CD4-positive, CD25-positive, alpha-beta regulatory T cell (primary cell): ENCODE data around the gene FOXP2. TPM values are rescaled to one million over a fixed set of nuclear protein-coding genes. Genes with fewer than 3 reads are reported as not detected.
"Not testable (repeated sequence)": the region's sequence is repeated elsewhere in the genome, so short reads cannot be mapped to it uniquely, and the experiment has no call there.

Source experiments
- ATAC-seq, 2 donors: fragments of 150-1000 bp; cut with Tn5 transposase; one replicate each; pipeline ENCODE4 v1.10.0; 2021; ENCODE audit warnings: low read depth in 2 of 2, moderate number of reproducible peaks in 2 of 2, moderate library complexity in 1 of 2
- DNase-seq, 3 donors: peaks; one replicate each; pipeline versions ENCODE4 v3.0.0 to v3.0.0-alpha.2; 2012 to 2022; ENCODE audit warnings: mixed read lengths in 1 of 3
- H3K27ac ChIP-seq: one replicate; pipeline ENCODE4 v1.7.0; 2013; ENCODE audit warnings: mild to moderate bottlenecking, low read length; ENCODE audit not compliant: insufficient read depth, poor library complexity, severe bottlenecking
- H3K27me3 ChIP-seq: one replicate; pipeline ENCODE4 v1.7.0; 2013; ENCODE audit warnings: low read length; ENCODE audit not compliant: control insufficient read depth, insufficient read depth
- H3K36me3 ChIP-seq: one replicate; pipeline ENCODE4 v1.7.0; 2013; ENCODE audit warnings: mild to moderate bottlenecking, low read length, moderate library complexity; ENCODE audit not compliant: control insufficient read depth, insufficient read depth
- H3K4me1 ChIP-seq: 2 replicates; pipeline ENCODE4 v1.7.0; 2013; ENCODE audit warnings: mild to moderate bottlenecking, low read length; ENCODE audit not compliant: insufficient read depth, control insufficient read depth, poor library complexity, severe bottlenecking
- H3K4me3 ChIP-seq: one replicate; pipeline ENCODE4 v1.7.0; 2013; ENCODE audit warnings: low read depth, mild to moderate bottlenecking, low read length, moderate library complexity
- H3K9me3 ChIP-seq, 2 experiments: 1 replicate in 1 of 2; 2 replicates in 1 of 2; pipeline ENCODE4 v1.7.0; 2013; ENCODE audit warnings: low read length in 2 of 2, mild to moderate bottlenecking in 1 of 2, moderate library complexity in 1 of 2; ENCODE audit not compliant: control insufficient read depth in 2 of 2
- H3K27ac Mint-ChIP-seq, 3 donors: one replicate each; pipeline ENCODE4 v1.8.0; 2020 to 2022; ENCODE audit warnings: mild to moderate bottlenecking in 3 of 3, mixed read lengths in 3 of 3, moderate library complexity in 2 of 3
- H3K27me3 Mint-ChIP-seq: one replicate; pipeline ENCODE4 v1.8.0; 2022; ENCODE audit warnings: mild to moderate bottlenecking, mixed read lengths
- H3K36me3 Mint-ChIP-seq: one replicate; pipeline ENCODE4 v1.8.0; 2020; ENCODE audit warnings: mixed read lengths
- H3K4me1 Mint-ChIP-seq, 4 donors: one replicate each; pipeline ENCODE4 v1.8.0; 2020 to 2022; ENCODE audit warnings: mixed read lengths in 4 of 4, mild to moderate bottlenecking in 1 of 4
- H3K4me3 Mint-ChIP-seq, 4 donors: one replicate each; pipeline ENCODE4 v1.8.0; 2020 to 2022; ENCODE audit warnings: mild to moderate bottlenecking in 4 of 4, mixed read lengths in 4 of 4, moderate library complexity in 3 of 4
- H3K9me3 Mint-ChIP-seq, 7 donors: one replicate each; pipeline ENCODE4 v1.8.0; 2020 to 2022; ENCODE audit warnings: mixed read lengths in 7 of 7, mild to moderate bottlenecking in 3 of 7, moderate library complexity in 2 of 7
- polyA plus RNA-seq, 4 donors: library from polyadenylated mRNA; unstranded; fragments of 300-500 nt; fragmentation: Illumina TruSeq; gene quantifications; one replicate each; pipeline ENCODE4 v1.2.3, GENCODE V29; 2021
- total RNA-seq: library from RNA; stranded (reverse); gene quantifications from one replicate; pipeline ENCODE4 v1.2.3, GENCODE V29; 2022

FOXP2 gene
- total RNA-seq (not detected), polyA plus RNA-seq (not detected)

DNA sequence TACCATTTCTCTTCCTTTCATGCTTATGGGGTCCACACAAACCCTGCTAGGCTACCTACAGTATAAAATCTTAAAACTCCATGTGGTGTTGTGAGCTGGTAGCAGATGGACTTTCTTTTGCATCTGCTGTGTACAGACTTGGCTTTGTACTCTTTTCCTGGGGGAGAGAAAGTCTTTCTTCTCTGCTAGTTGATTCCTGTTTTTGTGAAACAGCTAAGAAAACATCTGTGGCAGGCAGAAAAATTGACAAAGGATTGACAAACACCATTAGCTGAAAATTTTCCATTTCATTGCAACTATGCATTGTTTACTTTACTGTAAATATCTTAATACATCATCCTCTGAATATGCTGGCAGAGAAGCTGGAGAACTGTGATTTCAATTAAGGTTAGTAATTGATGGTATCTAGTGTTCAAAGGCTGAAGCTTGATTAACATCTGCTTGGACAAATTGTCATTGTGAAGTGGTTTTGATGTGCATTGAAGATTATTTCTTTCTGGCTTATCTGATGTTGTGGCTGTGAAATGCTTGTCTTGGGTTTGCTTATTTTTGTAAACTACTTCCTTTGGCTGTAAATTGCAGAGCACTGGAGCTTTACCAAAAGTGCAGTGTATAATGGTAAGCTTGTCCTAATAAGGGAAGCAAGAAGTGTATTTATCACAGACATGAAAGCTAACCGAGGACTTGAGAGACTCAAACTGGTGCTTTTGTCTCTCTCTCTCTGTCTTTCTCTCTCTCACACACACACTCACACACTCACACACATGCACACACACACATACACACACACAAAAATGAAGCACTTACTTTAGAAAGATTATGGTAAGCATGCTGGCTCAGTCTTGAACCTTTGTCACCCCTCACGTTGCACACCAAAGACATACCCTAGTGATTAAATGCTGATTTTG, at the start of gene FOXP2:
FOXP2 (plus strand) TSS at position 660 of the 908 bp plus-strand sequence. CDS start 11,697 bp downstream, outside the sequence.
- Histone ChIP-seq H3K36me3 (no peaks in the 10 kb centered on the region), H3K27ac (no peak within 1 kb of the TSS), H3K27me3 (no peaks in the 10 kb centered on the region), H3K4me3 (no peak within 1 kb of the TSS), H3K4me1 (no peaks in the 10 kb centered on the region), H3K9me3 (no peaks in the 10 kb centered on the region)
- no peak within 1 kb of the TSS for H3K4me3 Mint-ChIP-seq
- no peak for DNase-seq
- no peaks in the 10 kb centered on the region for H3K4me1 Mint-ChIP-seq
- no peaks in the 10 kb centered on the region for H3K9me3 Mint-ChIP-seq
- no peaks in the 10 kb centered on the region for H3K27me3 Mint-ChIP-seq
- no peak for ATAC-seq
- no peak within 1 kb of the TSS for H3K27ac Mint-ChIP-seq
- no peaks in the 10 kb centered on the region for H3K36me3 Mint-ChIP-seq

DNA sequence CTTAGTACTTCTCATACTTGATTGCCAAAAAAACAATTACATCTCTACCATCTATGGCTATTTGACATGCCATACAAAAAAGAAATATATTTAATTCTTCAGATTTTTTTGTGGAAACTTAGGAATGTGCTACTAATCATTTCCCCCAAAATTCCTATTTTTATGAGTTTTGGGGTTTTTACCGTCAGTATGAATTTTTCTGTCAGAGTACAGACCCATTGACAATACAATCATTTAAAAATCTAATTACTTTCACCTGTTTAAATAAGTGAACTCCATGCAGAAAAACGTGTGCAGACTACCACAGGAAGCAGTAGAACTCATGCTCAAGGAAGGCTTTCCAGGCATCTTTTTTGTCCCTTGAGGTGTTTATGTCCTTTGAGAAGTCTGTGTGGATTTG, 48.8 kb upstream of the FOXP2 start:
- Mint-ChIP-seq H3K4me1 (no peaks in the 10 kb centered on the region), H3K27me3 (no peaks in the 10 kb centered on the region), H3K9me3 (no peaks in the 10 kb centered on the region), H3K4me3 (no peak overlapping the region), H3K27ac (no peak overlapping the region), H3K36me3 (no peaks in the 10 kb centered on the region)
- ATAC-seq = no peak
- Histone ChIP-seq H3K9me3 (no peaks in the 10 kb centered on the region), H3K4me3 (no peak overlapping the region), H3K36me3 (no peaks in the 10 kb centered on the region), H3K27me3 (no peaks in the 10 kb centered on the region), H3K4me1 (no peaks in the 10 kb centered on the region), H3K27ac (no peak overlapping the region)
- no peak for DNase-seq

DNA sequence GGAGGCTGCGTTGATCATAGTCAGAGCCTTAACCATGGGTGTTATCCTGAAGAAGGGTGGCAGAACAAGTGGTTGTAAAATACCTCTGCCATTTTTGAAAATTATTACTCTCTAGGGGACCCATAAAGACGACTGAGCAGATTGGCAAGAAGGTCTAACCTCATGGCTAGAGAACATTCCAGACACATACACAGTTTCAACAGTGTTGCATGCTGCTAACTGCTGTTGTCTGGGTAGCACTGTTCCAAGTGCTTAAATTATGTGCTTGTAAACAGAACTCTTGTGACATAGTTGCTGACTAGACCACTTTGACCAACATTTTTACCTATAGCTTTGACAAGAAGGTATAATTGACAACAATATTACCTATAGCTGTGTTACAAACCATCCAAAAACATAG, 46.1 kb upstream of the FOXP2 start:
- H3K27ac ChIP-seq = no peak overlapping the region
- Mint-ChIP-seq H3K27me3 (no peaks in the 10 kb centered on the region), H3K27ac (no peak overlapping the region), H3K9me3 (no peaks in the 10 kb centered on the region), H3K4me1 (no peaks in the 10 kb centered on the region), H3K36me3 (no peaks in the 10 kb centered on the region), H3K4me3 (no peak overlapping the region)
- no peaks in the 10 kb centered on the region for H3K4me1 ChIP-seq
- DNase-seq = no peak
- no peaks in the 10 kb centered on the region for H3K9me3 ChIP-seq
- H3K36me3 ChIP-seq = no peaks in the 10 kb centered on the region
- ATAC-seq = no peak
- H3K27me3 ChIP-seq = no peaks in the 10 kb centered on the region
- no peak overlapping the region for H3K4me3 ChIP-seq

DNA sequence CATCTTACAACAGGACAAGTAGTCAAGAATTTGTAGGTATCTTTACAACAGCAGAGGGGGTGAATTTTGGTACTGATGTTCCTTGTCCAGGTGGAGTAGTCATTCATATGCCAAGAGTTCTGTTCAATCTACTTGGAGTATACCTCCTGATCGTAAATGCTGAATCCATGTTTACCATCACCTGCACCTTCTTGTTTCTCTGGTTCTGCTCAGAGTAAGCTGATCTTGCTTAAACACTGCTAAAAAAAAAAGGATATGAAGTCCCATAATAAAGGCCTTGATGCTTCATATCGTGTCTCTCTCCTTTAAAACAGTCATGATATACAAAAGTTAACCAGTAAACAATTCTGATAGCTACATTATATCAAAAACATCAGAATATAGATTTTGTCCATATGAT, 45.3 kb upstream of the FOXP2 start:
- no peaks in the 10 kb centered on the region for H3K4me1 Mint-ChIP-seq
- ATAC-seq = no peak
- no peak for DNase-seq
- H3K4me3 Mint-ChIP-seq = no peak overlapping the region
- Histone ChIP-seq H3K27me3 (no peaks in the 10 kb centered on the region), H3K27ac (no peak overlapping the region), H3K4me1 (no peaks in the 10 kb centered on the region), H3K4me3 (no peak overlapping the region), H3K36me3 (no peaks in the 10 kb centered on the region), H3K9me3 (no peaks in the 10 kb centered on the region)
- no peak overlapping the region for H3K27ac Mint-ChIP-seq
- no peaks in the 10 kb centered on the region for H3K9me3 Mint-ChIP-seq
- no peaks in the 10 kb centered on the region for H3K27me3 Mint-ChIP-seq
- no peaks in the 10 kb centered on the region for H3K36me3 Mint-ChIP-seq

DNA sequence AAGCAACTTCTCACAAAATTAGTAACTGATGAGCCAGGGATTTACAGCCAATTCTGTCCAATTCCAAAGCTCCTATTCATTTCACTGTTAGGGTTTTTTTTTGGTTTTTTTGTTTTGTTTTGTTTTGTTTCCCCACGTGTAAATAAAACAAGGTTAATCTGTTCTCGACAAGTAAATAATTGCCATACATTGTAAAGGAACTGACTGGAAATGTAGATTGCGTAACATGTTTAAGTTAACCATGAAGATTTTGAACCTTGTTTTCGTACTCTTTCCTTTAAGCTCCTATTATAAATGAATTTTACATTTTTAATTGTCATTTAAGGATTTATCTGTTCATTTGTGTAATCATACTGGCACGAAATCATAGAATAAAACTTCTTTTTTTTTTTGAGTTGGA, 42.0 kb upstream of the FOXP2 start:
- H3K27me3 Mint-ChIP-seq = no peaks in the 10 kb centered on the region
- no peaks in the 10 kb centered on the region for H3K36me3 Mint-ChIP-seq
- H3K36me3 ChIP-seq = no peaks in the 10 kb centered on the region
- no peaks in the 10 kb centered on the region for H3K27me3 ChIP-seq
- ATAC-seq (no peak), DNase-seq (no peak)
- no peaks in the 10 kb centered on the region for H3K9me3 ChIP-seq
- no peak overlapping the region for H3K4me3 Mint-ChIP-seq
- H3K27ac ChIP-seq = no peak overlapping the region
- no peaks in the 10 kb centered on the region for H3K4me1 Mint-ChIP-seq
- H3K9me3 Mint-ChIP-seq = no peaks in the 10 kb centered on the region
- no peak overlapping the region for H3K4me3 ChIP-seq
- no peaks in the 10 kb centered on the region for H3K4me1 ChIP-seq
- H3K27ac Mint-ChIP-seq = no peak overlapping the region

DNA sequence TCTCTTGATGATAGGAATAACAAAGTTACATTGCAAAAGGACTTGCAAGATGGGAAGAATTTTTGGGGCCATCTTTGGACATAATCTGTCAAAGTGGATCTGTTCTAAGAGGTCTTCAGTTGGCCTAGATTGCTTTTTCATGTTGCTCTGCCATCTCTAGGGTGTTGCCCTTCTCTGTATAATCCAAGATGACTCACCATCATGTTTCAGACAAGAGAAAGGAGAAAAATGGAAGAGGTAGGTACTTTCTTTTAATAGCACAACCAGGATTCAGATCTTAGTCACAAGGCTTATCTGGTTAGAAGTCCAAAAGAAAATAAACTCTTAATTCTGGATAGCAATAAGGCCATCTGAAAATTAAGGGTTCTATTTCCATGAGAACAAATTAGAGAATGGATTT, 38.7 kb upstream of the FOXP2 start:
- no peaks in the 10 kb centered on the region for H3K36me3 ChIP-seq
- H3K9me3 ChIP-seq = no peaks in the 10 kb centered on the region
- Mint-ChIP-seq H3K36me3 (no peaks in the 10 kb centered on the region), H3K4me3 (no peak overlapping the region), H3K9me3 (no peaks in the 10 kb centered on the region), H3K27ac (no peak overlapping the region), H3K27me3 (peaks cover 4% of the 10 kb centered on the region), H3K4me1 (no peaks in the 10 kb centered on the region)
- H3K27ac ChIP-seq = no peak overlapping the region
- DNase-seq = no peak
- no peak for ATAC-seq
- H3K4me3 ChIP-seq = no peak overlapping the region
- no peaks in the 10 kb centered on the region for H3K4me1 ChIP-seq
- H3K27me3 ChIP-seq = no peaks in the 10 kb centered on the region

DNA sequence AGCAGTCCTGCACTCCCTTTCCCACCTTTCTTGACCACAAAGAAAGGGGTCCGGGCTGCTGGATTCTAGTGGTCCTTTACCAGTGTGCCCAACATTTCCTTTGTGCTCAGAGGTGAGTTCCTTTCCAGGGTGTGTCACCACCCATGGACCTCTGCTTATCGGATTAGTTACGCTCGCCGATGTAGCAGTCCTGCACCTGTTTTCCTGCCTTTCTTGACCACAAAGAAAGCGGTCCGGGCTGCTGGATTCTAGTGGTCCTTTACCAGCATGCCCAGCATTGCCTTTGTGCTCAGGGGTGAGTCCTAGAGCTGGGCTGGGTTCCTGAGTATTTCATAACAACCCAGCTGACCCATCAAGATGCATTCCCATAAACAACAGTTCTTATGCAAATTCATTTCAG, 30.7 kb upstream of the FOXP2 start:
- H3K4me3 ChIP-seq, H3K27ac Mint-ChIP-seq, ATAC-seq: not testable (repeated sequence)

DNA sequence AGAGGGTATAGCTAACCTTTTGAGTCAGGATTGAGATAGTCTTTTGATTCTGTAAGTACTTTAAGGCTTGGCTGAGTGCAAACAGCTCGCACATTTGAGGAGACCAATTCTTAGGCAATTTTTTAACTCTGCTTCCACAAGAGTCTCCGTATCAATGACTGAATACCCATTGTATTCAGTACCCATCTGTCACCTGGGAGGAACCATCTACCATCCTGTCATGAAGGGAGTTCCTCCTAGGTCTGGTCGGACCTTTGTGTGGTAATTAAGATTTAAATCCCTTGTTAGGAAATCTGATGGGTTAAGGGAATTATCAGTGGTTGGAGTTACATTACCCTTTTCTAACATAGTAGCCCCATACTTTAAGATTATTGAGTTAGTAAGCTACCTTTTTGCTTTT, 30.3 kb upstream of the FOXP2 start:
- not testable (repeated sequence) for H3K27ac Mint-ChIP-seq, H3K27me3 ChIP-seq

More for the DNA sequence above, 30.7 kb upstream of the FOXP2 start:
- H3K27me3 Mint-ChIP-seq, H3K4me1 Mint-ChIP-seq, H3K4me1 ChIP-seq, H3K27ac ChIP-seq, H3K9me3 Mint-ChIP-seq, H3K36me3 Mint-ChIP-seq, H3K27me3 ChIP-seq, H3K9me3 ChIP-seq, DNase-seq, H3K4me3 Mint-ChIP-seq, H3K36me3 ChIP-seq: not testable (repeated sequence)

More for the DNA sequence above, 30.3 kb upstream of the FOXP2 start:
- H3K9me3 Mint-ChIP-seq, H3K4me1 ChIP-seq, DNase-seq, H3K4me1 Mint-ChIP-seq, H3K4me3 Mint-ChIP-seq, H3K9me3 ChIP-seq, H3K27me3 Mint-ChIP-seq, H3K36me3 ChIP-seq, ATAC-seq, H3K27ac ChIP-seq, H3K4me3 ChIP-seq, H3K36me3 Mint-ChIP-seq: not testable (repeated sequence)
